Hepatocyte (in vitro differentiated cells): ENCODE results near the gene YIPF4.
"Not testable (repeated sequence)": the region's sequence is repeated elsewhere in the genome, so short reads cannot be mapped to it uniquely, and the experiment has no call there.

ENCODE experiments used
- EZH2 ChIP-seq: fragments of 200-600 bp; sonication (generic); IDR thresholded peaks from 2 replicates; pipeline ENCODE4 v1.6.1; 2016; ENCODE audit warnings: antibody characterized with exemption, mild to moderate bottlenecking, borderline replicate concordance
- EZH2phosphoT487 ChIP-seq: fragments of 200-600 bp; sonication (generic); IDR thresholded peaks from one replicate; pipeline ENCODE4 v1.6.1; 2018; ENCODE audit warnings: antibody characterized with exemption, mild to moderate bottlenecking, low read depth, moderate library complexity; ENCODE audit not compliant: unreplicated experiment, severe bottlenecking
- TF ChIP-seq, protein P1 (sequence below): fragments of 200-600 bp; sonication (generic); IDR thresholded peaks from 2 replicates; pipeline ENCODE4 v1.5.1; 2016; ENCODE audit warnings: antibody characterized with exemption, mild to moderate bottlenecking; ENCODE audit not compliant: poor library complexity

DNA sequence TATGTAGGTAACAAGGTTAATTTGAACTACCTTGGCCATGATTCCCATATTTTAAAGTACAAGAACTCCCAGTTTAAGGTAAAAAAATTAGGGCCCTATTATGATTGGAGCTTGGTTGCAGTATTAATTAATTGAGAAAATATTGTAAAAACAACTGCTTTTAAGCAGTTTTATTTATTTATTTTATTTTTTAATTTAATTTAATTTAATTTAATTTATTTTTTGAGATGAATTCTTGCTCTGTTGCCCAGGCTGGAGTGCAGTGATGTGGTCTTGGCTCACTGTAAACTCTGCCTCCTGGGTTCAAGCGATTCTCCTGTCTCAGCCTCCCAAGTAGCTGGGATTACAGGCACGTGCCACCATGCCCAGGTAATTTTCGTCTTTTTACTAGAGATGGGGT is 88.0 kb downstream of the YIPF4 start:
- TF ChIP-seq, protein P1, sequence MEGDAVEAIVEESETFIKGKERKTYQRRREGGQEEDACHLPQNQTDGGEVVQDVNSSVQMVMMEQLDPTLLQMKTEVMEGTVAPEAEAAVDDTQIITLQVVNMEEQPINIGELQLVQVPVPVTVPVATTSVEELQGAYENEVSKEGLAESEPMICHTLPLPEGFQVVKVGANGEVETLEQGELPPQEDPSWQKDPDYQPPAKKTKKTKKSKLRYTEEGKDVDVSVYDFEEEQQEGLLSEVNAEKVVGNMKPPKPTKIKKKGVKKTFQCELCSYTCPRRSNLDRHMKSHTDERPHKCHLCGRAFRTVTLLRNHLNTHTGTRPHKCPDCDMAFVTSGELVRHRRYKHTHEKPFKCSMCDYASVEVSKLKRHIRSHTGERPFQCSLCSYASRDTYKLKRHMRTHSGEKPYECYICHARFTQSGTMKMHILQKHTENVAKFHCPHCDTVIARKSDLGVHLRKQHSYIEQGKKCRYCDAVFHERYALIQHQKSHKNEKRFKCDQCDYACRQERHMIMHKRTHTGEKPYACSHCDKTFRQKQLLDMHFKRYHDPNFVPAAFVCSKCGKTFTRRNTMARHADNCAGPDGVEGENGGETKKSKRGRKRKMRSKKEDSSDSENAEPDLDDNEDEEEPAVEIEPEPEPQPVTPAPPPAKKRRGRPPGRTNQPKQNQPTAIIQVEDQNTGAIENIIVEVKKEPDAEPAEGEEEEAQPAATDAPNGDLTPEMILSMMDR: not testable (repeated sequence)
- not testable (repeated sequence) for TF ChIP-seq EZH2phosphoT487, EZH2
